Erythroblast (primary cell): Measurements from ENCODE around the gene LPCAT4.

Experiments used
- GATA1 ChIP-seq: IDR thresholded peaks from 2 replicates; pipeline ENCODE4 v1.6.1; 2011; ENCODE audit warnings: low read depth, mild to moderate bottlenecking, control low read depth, low read length, moderate library complexity
- POLR2A ChIP-seq: IDR thresholded peaks from 2 replicates; pipeline ENCODE4 v1.6.1; 2011; ENCODE audit warnings: mild to moderate bottlenecking, low read length

DNA sequence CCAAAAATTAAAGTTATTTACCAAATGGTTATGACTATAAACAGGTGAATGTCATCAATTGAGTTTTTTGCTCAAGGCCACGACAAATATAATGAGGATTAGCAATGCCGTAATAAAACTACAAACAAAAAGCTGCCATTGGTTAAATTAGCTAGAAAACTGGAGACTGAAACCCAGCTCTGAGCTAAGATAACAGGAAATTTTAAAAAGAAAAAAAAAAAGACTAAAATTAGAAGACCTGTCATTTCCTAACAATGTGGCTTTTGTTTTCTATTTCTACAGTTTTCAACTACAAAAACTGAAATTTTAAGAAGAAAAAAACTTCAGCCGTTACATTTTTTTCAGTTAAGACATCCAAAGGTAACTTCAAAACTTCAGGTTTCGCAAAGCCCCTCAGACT, 39.1 kb downstream of the LPCAT4 start:
- TF ChIP-seq POLR2A (no peak), GATA1 (no peak)
